Gastroesophageal sphincter (tissue), 3 donors: ENCODE results near the gene OPRD1.

Experiments used
- EP300 ChIP-seq: sonication (generic); formaldehyde crosslinking; IDR thresholded peaks from one replicate; pipeline ENCODE4 v1.6.1; 2017; ENCODE audit warnings: antibody characterized with exemption, mild to moderate bottlenecking
- POLR2AphosphoS5 ChIP-seq: sonication (generic); formaldehyde crosslinking; IDR thresholded peaks from one replicate; pipeline ENCODE4 v1.6.1; 2017; ENCODE audit warnings: antibody characterized with exemption
- TF ChIP-seq, protein P1 (sequence below), 4 experiments: fragments of 200-600 bp in 2 of 4; fragments of 450-650 bp in 2 of 4; sonication (generic) in 1 of 4; IDR thresholded peaks; one replicate each; pipeline ENCODE4 v1.5.1; 2017 to 2019; ENCODE audit warnings: antibody characterized with exemption in 4 of 4, mild to moderate bottlenecking in 2 of 4, moderate library complexity in 2 of 4

DNA sequence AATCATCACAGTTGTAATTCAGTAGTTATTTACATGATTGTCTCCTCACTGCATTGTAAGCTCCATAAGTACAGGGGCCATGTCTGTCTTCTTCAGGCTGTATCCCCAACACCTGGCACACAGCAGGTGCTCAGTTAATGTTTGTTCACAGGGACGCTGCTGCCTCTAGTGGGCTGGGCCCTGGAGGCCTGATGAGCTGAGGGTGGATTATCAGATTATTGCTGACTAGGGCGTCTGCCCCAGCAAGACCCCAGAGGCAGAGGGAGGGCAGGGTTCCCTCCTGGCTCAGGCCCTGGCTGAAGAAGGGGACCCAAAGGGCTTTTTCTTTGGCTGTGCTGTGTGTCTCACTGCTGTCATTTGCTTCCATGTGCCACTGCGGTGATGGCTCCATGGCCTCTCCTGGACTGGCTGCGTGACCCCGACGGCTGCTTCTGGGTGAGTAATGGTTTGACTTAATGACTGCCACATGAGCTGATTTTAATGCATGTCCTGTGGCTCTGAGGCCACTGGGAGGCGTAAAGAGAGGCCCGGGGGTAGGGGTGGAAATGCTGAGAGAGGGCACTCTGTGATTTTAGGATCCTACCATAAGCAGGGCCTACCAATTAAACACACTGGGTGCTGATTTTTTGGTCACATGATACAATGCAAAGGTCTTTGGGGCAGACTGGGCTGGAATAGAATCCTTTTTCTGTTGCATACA lies 81.6 kb downstream of the OPRD1 start:
- TF ChIP-seq EP300: no peak
- TF ChIP-seq, protein P1, sequence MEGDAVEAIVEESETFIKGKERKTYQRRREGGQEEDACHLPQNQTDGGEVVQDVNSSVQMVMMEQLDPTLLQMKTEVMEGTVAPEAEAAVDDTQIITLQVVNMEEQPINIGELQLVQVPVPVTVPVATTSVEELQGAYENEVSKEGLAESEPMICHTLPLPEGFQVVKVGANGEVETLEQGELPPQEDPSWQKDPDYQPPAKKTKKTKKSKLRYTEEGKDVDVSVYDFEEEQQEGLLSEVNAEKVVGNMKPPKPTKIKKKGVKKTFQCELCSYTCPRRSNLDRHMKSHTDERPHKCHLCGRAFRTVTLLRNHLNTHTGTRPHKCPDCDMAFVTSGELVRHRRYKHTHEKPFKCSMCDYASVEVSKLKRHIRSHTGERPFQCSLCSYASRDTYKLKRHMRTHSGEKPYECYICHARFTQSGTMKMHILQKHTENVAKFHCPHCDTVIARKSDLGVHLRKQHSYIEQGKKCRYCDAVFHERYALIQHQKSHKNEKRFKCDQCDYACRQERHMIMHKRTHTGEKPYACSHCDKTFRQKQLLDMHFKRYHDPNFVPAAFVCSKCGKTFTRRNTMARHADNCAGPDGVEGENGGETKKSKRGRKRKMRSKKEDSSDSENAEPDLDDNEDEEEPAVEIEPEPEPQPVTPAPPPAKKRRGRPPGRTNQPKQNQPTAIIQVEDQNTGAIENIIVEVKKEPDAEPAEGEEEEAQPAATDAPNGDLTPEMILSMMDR (IDR thresholded peaks at IDR 0.05): no peak
- TF ChIP-seq POLR2AphosphoS5: no peak
